A549 treated with AZD2906 at 1 μM for 4 hours (cell line): Measurements from ENCODE around the gene SUN1. TPM values are rescaled to one million over a fixed set of nuclear protein-coding genes. Genes with fewer than 3 reads are reported as not detected.

Experiments
- total RNA-seq: library from RNA; stranded (reverse); fragments of 200-300 nt; extraction: Qiagen RNA extraction; gene quantifications from 5 replicates; pipeline ENCODE4 v1.2.3, GENCODE V29; 2022

The SUN1 gene, protein sequence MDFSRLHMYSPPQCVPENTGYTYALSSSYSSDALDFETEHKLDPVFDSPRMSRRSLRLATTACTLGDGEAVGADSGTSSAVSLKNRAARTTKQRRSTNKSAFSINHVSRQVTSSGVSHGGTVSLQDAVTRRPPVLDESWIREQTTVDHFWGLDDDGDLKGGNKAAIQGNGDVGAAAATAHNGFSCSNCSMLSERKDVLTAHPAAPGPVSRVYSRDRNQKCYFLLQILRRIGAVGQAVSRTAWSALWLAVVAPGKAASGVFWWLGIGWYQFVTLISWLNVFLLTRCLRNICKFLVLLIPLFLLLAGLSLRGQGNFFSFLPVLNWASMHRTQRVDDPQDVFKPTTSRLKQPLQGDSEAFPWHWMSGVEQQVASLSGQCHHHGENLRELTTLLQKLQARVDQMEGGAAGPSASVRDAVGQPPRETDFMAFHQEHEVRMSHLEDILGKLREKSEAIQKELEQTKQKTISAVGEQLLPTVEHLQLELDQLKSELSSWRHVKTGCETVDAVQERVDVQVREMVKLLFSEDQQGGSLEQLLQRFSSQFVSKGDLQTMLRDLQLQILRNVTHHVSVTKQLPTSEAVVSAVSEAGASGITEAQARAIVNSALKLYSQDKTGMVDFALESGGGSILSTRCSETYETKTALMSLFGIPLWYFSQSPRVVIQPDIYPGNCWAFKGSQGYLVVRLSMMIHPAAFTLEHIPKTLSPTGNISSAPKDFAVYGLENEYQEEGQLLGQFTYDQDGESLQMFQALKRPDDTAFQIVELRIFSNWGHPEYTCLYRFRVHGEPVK
- total RNA-seq: 68.5 to 89.3 TPM (median 84.3 TPM) in 5 replicates

DNA sequence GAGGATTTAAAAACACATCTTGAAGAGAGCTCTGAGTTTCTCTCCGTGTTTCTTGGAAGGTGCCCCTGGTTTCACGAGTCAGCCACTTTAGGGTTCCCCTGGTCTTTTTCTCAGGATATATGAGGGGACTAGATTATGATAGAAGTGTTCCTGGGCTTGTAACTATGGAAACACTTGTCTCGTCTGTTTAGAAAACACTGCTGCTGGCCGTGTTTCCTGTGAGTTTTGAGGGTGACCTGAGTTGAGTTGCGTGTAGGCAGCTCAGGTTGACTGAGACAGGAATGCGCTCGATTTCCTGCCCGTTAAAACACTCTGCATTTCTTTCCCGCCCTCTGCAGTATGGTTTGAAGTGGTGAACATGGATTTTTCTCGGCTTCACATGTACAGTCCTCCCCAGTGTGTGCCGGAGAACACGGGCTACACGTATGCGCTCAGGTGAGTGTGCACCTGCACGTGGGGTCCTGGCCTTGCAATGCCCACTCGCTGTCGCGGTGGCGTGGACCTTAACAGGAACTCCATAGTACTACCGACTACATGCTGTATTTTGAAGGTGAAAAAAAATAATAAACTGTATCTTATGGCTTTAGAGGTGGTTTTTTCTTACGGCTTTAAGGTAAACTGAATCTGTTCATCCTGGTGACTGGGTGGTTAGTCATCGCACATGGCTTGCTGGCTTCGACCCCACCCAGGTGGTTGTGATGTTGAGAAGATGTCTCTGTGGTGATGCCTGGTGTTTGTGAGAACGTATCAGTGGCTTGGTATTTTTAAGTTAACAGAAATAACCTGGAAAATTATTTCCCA lies at the start of gene SUN1:
Gene SUN1, plus strand, starts transcription at position 310 of the 801 bp plus-strand sequence. Its CDS starts 49 bp downstream, at position 359.

DNA sequence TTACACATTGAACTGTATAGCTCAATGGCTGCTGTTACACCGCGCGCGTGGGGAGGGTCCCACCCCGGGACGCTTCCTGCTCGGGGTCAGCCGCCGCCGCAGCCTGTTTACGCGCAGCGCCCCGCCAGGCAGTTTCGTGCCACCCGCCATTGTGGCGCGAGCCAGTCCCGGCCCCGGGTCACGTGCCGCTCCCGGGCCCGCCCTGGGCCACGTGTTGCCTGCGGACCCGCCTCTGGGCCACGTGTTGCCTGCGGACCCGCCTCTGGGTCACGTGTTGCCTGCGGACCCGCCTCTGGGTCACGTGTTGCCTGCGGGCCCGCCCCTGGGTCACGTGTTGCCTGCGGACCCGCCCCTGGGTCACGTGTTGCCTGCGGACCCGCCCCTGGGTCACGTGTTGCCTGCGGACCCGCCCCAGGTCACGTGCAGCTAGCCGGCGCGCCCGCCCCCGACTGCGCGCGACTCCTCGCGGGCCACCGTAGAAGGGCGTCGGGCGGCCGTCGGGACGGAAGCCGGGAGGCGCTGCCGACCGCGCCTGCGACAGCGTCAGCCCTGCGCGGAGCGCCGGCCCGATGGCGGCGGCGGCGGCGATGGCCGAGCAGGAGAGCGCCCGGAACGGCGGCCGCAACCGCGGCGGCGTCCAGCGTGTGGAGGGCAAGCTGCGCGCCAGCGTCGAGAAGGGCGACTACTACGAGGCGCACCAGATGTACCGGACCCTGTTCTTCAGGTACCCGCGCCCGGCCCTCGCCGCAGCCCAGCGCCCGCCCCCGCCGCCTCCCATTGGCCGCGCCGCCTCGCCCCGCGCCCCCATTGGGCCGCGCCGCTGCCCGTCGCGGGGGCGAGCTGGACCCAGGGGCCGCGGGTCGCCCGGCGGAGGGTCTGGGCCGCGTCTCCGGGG lies 44.0 kb downstream of the SUN1 start, which contains the start of gene GET4:
Gene GET4, plus strand, starts transcription at position 478 of the 895 bp plus-strand sequence. Its CDS starts 92 bp downstream, at position 570.

Other genes with a start within 250 kb of the SUN1 start
- 41.8 to 52.4 TPM (median 48.3 TPM) in 5 replicates for gene DNAAF5, start 105.8 kb upstream of the SUN1 start, total RNA-seq
- 29.1 to 35.7 TPM (median 33.7 TPM) in 5 replicates for gene PRKAR1B, start 105.2 kb upstream of the SUN1 start, total RNA-seq
- gene GET4, start 44.1 kb downstream of the SUN1 start, total RNA-seq: 40.6 to 71.2 TPM (median 59.6 TPM) in 5 replicates
- gene ADAP1, start 122.2 kb downstream of the SUN1 start, total RNA-seq: 3.2 to 4.2 TPM (median 4.0 TPM) in 5 replicates
- gene COX19, start 143.1 kb downstream of the SUN1 start, total RNA-seq: 4.6 to 5.6 TPM (median 5.1 TPM) in 5 replicates
- gene CYP2W1, start 150.7 kb downstream of the SUN1 start, total RNA-seq: not detected in 5 replicates
- gene GPR146, start 212.1 kb downstream of the SUN1 start, total RNA-seq: 1.8 to 2.1 TPM (median 1.9 TPM) in 5 replicates